Esophagus muscularis mucosa (tissue), 4 donors: Measurements from ENCODE around the gene SLC20A1.

Experiments used
- EP300 ChIP-seq: sonication (generic); formaldehyde crosslinking; IDR thresholded peaks from one replicate; pipeline ENCODE4 v1.6.1; 2017; ENCODE audit warnings: antibody characterized with exemption
- POLR2A ChIP-seq: fragments of 450-650 bp; IDR thresholded peaks from one replicate; pipeline ENCODE4 v1.6.1; 2017; ENCODE audit warnings: antibody characterized with exemption, moderate library complexity, mild to moderate bottlenecking, low read depth
- TF ChIP-seq, protein P1 (sequence below), 3 experiments: fragments of 200-600 bp in 2 of 3; fragments of 450-650 bp in 1 of 3; sonication (generic) in 2 of 3; IDR thresholded peaks; one replicate each; pipeline ENCODE4 v1.5.1; 2017 to 2019; ENCODE audit warnings: antibody characterized with exemption in 3 of 3, mild to moderate bottlenecking in 2 of 3, moderate library complexity in 1 of 3

DNA sequence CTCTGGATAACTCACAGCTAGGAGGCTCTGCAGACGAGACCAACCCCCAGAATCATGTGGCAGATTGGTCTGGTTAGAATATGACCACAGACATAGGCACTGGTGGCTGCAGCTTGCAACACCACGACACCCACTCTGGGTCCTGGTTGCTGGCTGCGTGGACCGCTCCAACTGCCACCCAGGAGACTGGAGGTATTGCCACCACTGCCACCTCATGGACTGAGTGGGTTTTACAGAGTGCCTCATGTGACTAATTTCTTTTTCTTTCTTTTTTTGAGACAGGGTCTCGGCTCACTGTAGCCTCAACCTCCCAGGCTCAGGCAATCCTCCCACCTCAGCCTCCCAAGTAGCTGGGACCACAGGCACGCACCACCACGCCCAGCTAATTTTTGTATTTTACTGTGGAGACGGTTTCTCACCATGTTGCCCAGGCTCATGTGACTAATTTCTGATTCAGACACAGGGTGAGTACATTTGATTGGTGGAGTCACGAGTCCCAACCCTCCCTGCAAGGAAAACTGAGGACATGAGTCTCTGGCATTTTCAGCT lies 45.2 kb downstream of the SLC20A1 start:
- TF ChIP-seq, protein P1, sequence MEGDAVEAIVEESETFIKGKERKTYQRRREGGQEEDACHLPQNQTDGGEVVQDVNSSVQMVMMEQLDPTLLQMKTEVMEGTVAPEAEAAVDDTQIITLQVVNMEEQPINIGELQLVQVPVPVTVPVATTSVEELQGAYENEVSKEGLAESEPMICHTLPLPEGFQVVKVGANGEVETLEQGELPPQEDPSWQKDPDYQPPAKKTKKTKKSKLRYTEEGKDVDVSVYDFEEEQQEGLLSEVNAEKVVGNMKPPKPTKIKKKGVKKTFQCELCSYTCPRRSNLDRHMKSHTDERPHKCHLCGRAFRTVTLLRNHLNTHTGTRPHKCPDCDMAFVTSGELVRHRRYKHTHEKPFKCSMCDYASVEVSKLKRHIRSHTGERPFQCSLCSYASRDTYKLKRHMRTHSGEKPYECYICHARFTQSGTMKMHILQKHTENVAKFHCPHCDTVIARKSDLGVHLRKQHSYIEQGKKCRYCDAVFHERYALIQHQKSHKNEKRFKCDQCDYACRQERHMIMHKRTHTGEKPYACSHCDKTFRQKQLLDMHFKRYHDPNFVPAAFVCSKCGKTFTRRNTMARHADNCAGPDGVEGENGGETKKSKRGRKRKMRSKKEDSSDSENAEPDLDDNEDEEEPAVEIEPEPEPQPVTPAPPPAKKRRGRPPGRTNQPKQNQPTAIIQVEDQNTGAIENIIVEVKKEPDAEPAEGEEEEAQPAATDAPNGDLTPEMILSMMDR (IDR thresholded peaks at IDR 0.05): peak; percentile 53 to 78 (median 70)
- TF ChIP-seq POLR2A (no peak), EP300 (no peak)
